RKO (cell line): Measurements from ENCODE around the gene CASP2.

Source experiments
- DNase-seq: peaks from one replicate; pipeline ENCODE4 v3.0.0-alpha.2; 2016; ENCODE audit warnings: low spot score

CASP2 gene

DNA sequence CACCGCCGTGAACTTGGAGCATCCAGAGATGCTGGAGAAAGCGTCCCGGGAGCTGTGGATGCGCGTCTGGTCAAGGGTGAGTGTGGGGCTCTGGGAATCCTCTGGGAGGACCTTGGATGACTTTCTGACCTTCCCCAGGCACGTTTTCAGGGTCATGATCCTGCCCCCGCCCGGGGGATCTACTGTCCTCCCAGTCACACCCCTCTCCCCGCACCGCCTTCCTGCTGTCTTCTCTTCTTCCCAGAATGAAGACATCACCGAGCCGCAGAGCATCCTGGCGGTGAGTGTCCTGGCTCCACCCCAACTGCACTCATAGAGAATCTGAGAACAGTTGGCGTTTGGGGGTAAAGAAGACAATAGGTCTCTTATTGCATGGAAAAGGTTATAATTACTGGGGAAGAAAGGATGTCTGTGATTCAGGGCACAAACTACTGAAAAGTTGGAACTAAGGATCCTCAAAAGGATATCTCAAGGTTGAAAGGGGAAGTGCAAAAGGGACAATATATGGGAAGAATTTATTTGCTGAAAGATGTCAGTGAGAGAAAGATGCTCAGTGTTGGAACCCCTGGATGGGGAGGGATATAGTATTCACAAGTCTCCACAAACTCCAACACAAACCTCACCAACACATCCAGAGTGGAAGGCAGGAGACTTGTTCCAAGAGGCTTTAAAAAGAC, 23.0 kb upstream of the CASP2 start:
- no peak for DNase-seq

DNA sequence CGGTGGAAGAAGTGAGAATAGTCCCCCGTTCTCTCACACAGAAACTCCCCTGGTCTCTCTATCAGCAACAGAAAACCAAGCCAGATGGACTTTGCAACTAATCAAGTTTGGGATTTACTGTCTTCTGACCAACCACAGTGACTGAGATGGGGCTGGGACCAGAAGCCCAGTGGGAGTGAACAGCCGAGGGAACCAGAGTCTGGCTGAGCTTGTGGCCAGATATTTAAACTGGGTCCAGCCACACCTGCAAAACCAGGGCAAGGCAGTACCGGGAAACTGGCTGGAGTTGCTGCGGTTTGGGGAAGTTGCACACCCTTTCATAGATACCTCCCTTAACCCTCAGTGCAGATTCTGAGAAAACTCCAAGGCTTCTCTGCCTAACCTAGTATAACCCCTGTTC, 18.9 kb upstream of the CASP2 start:
- no peak for DNase-seq

DNA sequence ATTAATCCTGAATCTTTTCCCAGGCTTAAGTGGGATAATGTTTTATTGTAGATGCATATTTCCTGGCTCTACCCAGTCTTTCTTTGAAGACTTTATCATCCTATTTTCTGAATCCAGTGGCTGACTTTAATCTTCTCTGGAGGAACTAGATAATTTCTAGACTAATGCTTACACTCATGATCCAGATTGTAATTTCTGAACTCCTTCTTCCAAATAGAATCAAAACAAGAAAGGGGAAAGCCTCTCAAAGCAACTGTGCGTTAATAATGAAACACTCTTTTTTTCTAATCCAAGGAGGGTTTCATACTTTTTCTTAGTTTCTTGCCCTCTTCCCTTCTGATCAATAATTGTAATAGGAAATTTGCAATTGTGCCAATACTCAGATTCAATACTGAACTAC, 16.9 kb upstream of the CASP2 start:
- no peak for DNase-seq

- DNase-seq: no peak
Observed at GRCh38 chr7:143272871-143273270, 15.3 kb upstream of the CASP2 start.

DNA sequence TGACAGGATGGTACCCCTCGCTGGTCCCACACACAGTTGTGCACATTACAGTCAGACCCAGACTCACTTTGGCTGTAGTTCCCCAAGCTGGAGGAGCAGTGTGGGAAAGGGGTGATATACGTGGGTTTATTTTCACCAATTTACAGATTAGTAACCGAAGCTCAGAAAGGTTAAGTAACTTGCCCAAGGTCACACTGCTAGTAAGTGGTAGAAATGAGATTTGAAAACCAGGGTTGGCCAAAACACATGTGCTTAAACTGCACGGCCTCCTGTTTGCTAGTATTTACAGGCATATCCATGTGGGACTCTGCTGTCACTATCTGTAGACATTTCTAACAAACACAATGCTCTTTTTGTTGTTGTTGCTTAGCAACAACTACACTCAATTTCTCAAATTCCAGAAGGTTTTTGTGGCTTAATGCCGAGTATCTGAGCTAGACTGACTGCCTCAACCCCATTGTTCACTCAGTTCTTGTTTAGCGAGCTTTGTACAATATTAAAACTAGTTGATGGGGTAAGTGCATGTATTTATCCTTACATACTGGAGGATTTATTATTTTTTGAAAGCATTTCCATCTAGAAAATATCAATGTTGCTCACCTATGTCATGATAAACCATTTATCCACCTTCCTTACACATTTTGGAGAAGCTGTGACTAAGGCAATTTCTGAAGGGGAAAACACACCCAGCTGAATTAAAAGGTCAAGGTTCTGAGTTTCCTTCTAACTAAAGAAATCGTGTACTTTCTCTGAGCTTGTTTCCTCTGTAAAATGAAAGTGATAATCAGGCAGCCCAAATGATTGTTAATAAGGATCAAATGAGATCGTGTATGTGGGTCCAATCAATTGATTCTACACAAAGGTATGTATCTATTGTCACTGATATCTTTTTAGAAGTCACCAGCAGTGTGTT, 8.7 kb upstream of the CASP2 start:
- DNase-seq: peak; percentile 44

DNA sequence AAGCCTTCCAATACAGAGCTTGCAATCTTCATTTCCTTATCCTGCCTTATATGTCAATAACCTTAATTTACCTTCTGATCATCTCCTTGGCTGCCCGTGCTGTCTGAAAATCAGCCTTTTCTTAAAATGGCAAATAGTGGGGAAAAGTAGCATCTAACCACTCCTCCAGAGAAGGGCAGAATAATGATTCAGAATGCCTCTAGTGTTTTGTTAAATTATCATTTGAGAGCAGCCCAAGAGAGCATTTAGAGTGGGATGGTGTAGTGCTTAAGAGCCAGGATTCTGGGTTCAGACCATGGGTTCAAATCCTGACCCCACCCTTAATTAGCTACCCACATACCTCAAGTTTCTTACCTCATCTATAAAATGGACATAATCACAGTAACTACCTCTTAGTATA, 8.0 kb upstream of the CASP2 start:
- no peak for DNase-seq

- no peak for DNase-seq
Observed at GRCh38 chr7:143280566-143280965, 7.6 kb upstream of the CASP2 start.

- no peak for DNase-seq
Observed at GRCh38 chr7:143281529-143281928, 6.6 kb upstream of the CASP2 start.

- no peak for DNase-seq
Observed at GRCh38 chr7:143282124-143282523, 6.0 kb upstream of the CASP2 start.

GRCh38 chr7:143283381-143283780, 4.8 kb upstream of the CASP2 start:
- no peak for DNase-seq

- no peak for DNase-seq
Observed at GRCh38 chr7:143284591-143285469, 3.3 kb upstream of the CASP2 start, which contains the start of gene TMEM139. TSS of gene TMEM139 (plus strand) at chr7:143284958. CDS start at chr7:143285958, 1,000 bp downstream.

- DNase-seq: no peak
Observed at GRCh38 chr7:143285470-143285778, 2.7 kb upstream of the CASP2 start.

DNA sequence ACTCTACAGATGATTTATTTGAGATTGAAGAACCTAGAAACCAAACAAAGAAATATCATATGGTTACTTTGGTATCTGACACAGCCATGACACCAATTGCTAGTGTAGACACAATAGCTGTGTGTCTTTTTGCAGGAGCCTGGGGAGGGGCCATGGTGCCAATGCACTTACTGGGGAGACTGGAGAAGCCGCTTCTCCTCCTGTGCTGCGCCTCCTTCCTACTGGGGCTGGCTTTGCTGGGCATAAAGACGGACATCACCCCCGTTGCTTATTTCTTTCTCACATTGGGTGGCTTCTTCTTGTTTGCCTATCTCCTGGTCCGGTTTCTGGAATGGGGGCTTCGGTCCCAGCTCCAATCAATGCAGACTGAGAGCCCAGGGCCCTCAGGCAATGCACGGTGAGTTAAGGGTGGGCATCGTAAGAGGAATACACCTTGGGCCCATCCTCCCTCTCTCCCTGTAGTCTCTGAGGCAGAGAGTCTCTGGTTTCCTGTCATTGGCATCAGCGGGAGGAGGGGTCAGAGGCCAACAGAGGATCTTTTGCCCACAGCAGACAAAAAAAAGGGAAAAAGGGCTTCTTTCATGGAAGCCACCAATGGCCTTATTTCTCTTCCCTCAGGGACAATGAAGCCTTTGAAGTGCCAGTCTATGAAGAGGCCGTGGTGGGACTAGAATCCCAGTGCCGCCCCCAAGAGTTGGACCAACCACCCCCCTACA, 2.2 kb upstream of the CASP2 start:
- no peak for DNase-seq

DNA sequence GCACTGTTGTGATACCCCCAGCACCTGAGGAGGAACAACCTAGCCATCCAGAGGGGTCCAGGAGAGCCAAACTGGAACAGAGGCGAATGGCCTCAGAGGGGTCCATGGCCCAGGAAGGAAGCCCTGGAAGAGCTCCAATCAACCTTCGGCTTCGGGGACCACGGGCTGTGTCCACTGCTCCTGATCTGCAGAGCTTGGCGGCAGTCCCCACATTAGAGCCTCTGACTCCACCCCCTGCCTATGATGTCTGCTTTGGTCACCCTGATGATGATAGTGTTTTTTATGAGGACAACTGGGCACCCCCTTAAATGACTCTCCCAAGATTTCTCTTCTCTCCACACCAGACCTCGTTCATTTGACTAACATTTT, 1.6 kb upstream of the CASP2 start:
- no peak for DNase-seq

DNA sequence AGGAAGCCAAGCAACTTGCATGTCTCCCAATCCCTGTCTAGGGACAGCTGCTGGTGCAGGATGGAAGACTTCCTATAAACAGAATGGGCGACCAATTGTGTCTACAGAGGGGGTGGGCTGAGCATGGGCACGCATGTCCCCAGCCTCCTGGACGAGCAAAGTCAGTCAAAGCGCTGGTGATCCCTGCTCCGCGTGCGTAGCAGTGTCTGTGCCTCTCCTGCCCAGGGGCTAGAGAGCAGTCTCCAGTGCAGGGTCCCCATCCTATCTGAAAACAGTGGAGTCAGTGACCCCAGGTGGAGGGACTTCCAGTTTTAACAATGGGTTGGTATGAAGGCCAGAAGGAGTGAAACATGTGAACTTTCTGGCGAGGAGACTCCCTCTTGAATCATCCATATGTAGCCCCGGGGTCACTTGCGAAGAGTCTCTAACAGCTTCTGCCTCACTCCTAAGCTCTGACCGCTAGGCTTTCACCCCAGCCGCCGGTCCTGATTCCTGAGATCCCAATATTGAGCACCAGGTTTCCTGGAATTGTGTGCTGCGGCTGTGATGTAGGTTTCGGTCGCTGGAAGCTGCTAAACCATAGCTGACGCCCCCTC, 714 bp upstream of the CASP2 start:
- DNase-seq: no peak

DNA sequence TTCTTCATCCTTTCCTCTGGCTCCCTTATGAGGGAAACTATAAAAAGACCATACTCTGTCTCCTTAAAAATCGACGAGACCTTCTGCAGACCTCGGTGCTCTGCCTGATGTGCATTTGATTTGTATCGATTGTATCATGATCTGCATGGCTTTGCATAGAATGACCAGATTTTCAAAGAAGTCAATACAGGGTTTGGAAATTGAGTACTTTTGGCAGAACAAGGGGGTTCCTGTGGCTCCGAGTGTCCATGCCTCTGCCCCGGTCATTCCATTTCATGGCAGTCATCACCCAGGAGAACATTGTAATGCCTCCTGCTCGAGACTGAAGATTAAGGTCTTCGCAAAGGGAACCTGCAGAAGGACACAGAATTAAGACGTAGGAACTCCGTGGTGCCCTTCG, 685 bp downstream of the CASP2 start:
- DNase-seq: peak; percentile 63

GRCh38 chr7:143289421-143289820, 1.3 kb downstream of the CASP2 start:
- DNase-seq: peak; percentile 62

DNA sequence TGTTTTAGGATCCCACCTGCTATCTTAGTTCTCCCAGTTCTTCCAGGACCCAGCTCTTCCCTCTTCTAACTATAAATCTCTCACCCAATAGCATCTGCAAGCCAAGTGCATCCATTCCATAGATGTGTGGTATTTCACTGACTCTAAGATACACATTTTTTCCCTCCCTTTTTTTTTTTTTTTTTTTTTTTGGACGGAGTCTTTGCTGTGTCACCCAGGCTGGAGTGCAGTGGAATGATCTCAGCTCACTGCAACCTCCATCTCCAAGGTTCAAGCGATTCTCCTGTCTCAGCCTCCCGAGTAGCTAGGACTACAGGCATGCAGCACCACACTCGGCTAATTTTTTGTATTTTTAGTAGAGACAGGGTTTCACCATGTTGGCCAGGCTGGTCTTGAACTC, 1.7 kb downstream of the CASP2 start:
- DNase-seq: peak; percentile 38

DNA sequence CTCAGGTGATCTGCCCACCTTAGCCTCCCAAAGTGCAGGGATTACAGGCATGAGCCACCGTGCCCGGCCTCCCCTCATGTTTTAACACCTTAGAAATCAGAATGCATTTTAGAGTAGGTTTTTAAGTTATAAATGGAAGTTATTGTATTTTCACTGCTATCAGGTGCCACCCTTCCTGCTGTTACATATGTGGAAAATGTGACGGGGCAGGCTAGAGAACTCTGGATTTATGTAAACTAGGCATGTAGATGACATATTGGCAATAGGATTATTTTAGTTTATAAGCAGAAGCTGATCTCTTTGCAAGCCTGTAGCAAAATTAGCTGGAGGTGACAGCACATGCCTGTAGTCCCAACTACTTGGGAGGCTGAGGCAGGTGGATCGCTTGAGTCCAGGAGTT, 2.1 kb downstream of the CASP2 start:
- DNase-seq: no peak

- DNase-seq: no peak
Observed at GRCh38 chr7:143292876-143293275, 4.7 kb downstream of the CASP2 start.

GRCh38 chr7:143295870-143296269, 7.7 kb downstream of the CASP2 start:
- peak; percentile 56 for DNase-seq

DNA sequence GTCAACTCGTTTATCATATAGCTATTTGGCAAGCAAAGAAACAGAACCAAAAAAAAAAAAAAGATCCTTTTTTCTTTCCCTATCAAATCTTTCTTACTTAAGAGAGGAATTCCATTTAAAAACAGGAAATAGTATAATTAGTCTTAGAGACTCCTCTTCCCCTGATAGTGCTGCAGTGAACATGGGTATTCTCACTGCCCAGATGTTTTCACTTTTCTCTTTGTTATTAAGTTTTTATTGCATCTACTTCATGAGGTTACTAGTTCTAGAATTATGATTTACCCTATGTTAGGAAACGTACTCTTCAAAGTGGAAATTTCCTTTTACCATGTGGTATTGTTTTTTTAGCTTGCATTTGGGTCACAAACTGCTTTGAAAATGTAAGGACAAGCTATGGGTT, 8.5 kb downstream of the CASP2 start:
- no peak for DNase-seq
